Tibial nerve (tissue), 3 donors: Measurements from ENCODE around the gene FAM210A.

Experiments used
- CTCF ChIP-seq, 5 experiments: fragments of 200-600 bp in 3 of 5; fragments of 450-650 bp in 2 of 5; sonication (generic) in 3 of 5; IDR thresholded peaks; one replicate each; pipeline ENCODE4 v1.5.1; 2016 to 2019; ENCODE audit warnings: antibody characterized with exemption in 5 of 5, mild to moderate bottlenecking in 3 of 5, moderate library complexity in 2 of 5
- POLR2A ChIP-seq, 2 donors: fragments of 450-650 bp; IDR thresholded peaks; one replicate each; pipeline ENCODE4 v1.6.1; 2017; ENCODE audit warnings: antibody characterized with exemption in 2 of 2, mild to moderate bottlenecking in 2 of 2, moderate library complexity in 2 of 2

- TF ChIP-seq POLR2A (IDR thresholded peaks at IDR 0.05) (no peak), CTCF (IDR thresholded peaks at IDR 0.05) (no peak)
Measured at GRCh38 chr18:13700153-13700552, 26.2 kb downstream of the FAM210A start.
